ENCODE data around the gene NAA16. TPM values are rescaled to one million over a fixed set of nuclear protein-coding genes. Genes with fewer than 3 reads are reported as not detected.
"Not testable (repeated sequence)": the region's sequence is repeated elsewhere in the genome, so short reads cannot be mapped to it uniquely, and the experiment has no call there.

The NAA16 gene
- total RNA-seq, 1 donor from 2014 or later: 6.5 TPM

- intact Hi-C loops (cut with micrococcal nuclease): loop anchor here (10.0 kb wide), 1 partner anchor 236 kb away; no protein-coding TSS in a partner anchor
These were observed 108.1 kb downstream of the NAA16 start for GRCh38 chr13:41419206-41419605.

GRCh38 chr13:41420146-41420545 is 109.1 kb downstream of the NAA16 start:
- intact Hi-C loops (cut with micrococcal nuclease): no loop called here
- no peaks in the 10 kb centered on the region for H3K9me3 ChIP-seq (replicated peaks)
- no peaks in the 10 kb centered on the region for H3K36me3 ChIP-seq
- DNase-seq: no peak
- no peaks in the 10 kb centered on the region for H3K27me3 ChIP-seq (ENCODE audit: low read depth)
- no peak overlapping the region for H3K4me3 ChIP-seq
- no peak overlapping the region for H3K27ac ChIP-seq (replicated peaks)
- no peaks in the 10 kb centered on the region for H3K4me1 ChIP-seq
- no peak for TF ChIP-seq CTCF (IDR thresholded peaks at IDR 0.05; ENCODE audit: borderline replicate concordance)

More at GRCh38 chr13:41419206-41419605, 108.1 kb downstream of the NAA16 start:
- Histone ChIP-seq H3K27ac (replicated peaks) (no peak overlapping the region), H3K4me1 (no peaks in the 10 kb centered on the region), H3K4me3 (no peak overlapping the region), H3K27me3 (ENCODE audit: low read depth) (no peaks in the 10 kb centered on the region), H3K36me3 (no peaks in the 10 kb centered on the region), H3K9me3 (replicated peaks) (no peaks in the 10 kb centered on the region)
- DNase-seq: no peak
- TF ChIP-seq CTCF (IDR thresholded peaks at IDR 0.05; ENCODE audit: borderline replicate concordance): no peak

GRCh38 chr13:41421330-41421729 is 110.3 kb downstream of the NAA16 start:
- H3K4me1 ChIP-seq; H3K4me3 ChIP-seq; DNase-seq; intact Hi-C loops (cut with micrococcal nuclease); H3K36me3 ChIP-seq; H3K27me3 ChIP-seq (ENCODE audit: low read depth); H3K9me3 ChIP-seq (replicated peaks); H3K27ac ChIP-seq (replicated peaks): not testable (repeated sequence)

- H3K4me3 ChIP-seq; H3K9me3 ChIP-seq (replicated peaks); H3K4me1 ChIP-seq; H3K36me3 ChIP-seq; H3K27me3 ChIP-seq (ENCODE audit: low read depth); DNase-seq; H3K27ac ChIP-seq (replicated peaks); intact Hi-C loops (cut with micrococcal nuclease): not testable (repeated sequence)
These were observed 110.9 kb downstream of the NAA16 start for GRCh38 chr13:41421983-41422382.

- H3K27me3 ChIP-seq (ENCODE audit: low read depth): peaks cover 14% of the 10 kb centered on the region
- intact Hi-C loops (cut with micrococcal nuclease); H3K9me3 ChIP-seq (replicated peaks): not testable (repeated sequence)
These were observed 112.2 kb downstream of the NAA16 start for GRCh38 chr13:41423259-41423658.

GRCh38 chr13:41424675-41425074 is 113.6 kb downstream of the NAA16 start:
- DNase-seq; intact Hi-C loops (cut with micrococcal nuclease); H3K36me3 ChIP-seq; H3K4me3 ChIP-seq; H3K9me3 ChIP-seq (replicated peaks); H3K27ac ChIP-seq (replicated peaks): not testable (repeated sequence)
- H3K4me1 ChIP-seq: peaks cover 11% of the 10 kb centered on the region
- H3K27me3 ChIP-seq (ENCODE audit: low read depth): peaks cover 17% of the 10 kb centered on the region

More at GRCh38 chr13:41423259-41423658, 112.2 kb downstream of the NAA16 start:
- not testable (repeated sequence) for H3K4me1 ChIP-seq; H3K36me3 ChIP-seq; H3K27ac ChIP-seq (replicated peaks); DNase-seq; H3K4me3 ChIP-seq

GRCh38 chr13:41426047-41426446 is 115.0 kb downstream of the NAA16 start:
- no peak for TF ChIP-seq CTCF (IDR thresholded peaks at IDR 0.05; ENCODE audit: borderline replicate concordance)
- no peaks in the 10 kb centered on the region for H3K36me3 ChIP-seq
- intact Hi-C loops (cut with micrococcal nuclease): no loop called here
- no peaks in the 10 kb centered on the region for H3K9me3 ChIP-seq (replicated peaks)
- no peak overlapping the region for H3K4me3 ChIP-seq
- peaks cover 11% of the 10 kb centered on the region for H3K4me1 ChIP-seq
- H3K27me3 ChIP-seq (ENCODE audit: low read depth): peaks cover 17% of the 10 kb centered on the region
- no peak for DNase-seq
- no peak overlapping the region for H3K27ac ChIP-seq (replicated peaks)

Other genes with a start within 250 kb of the NAA16 start
- gene WBP4, start 249.8 kb upstream of the NAA16 start, total RNA-seq: 22.6 TPM
- gene KBTBD6, start 178.5 kb upstream of the NAA16 start, total RNA-seq: 5.3 TPM
- gene KBTBD7, start 116.7 kb upstream of the NAA16 start, total RNA-seq: 5.2 TPM
- gene MTRF1, start 47.7 kb upstream of the NAA16 start, total RNA-seq: 13.2 TPM
- gene RGCC, start 146.3 kb downstream of the NAA16 start, total RNA-seq: 45.8 TPM